HG03378 (cell line): ENCODE measurements around the gene SART1.
"Not testable (repeated sequence)": the region's sequence is repeated elsewhere in the genome, so short reads cannot be mapped to it uniquely, and the experiment has no call there.

ENCODE experiments used
- ATAC-seq: cut with Tn5 transposase; IDR thresholded peaks from one replicate; pipeline ENCODE4 v1.9.1; 2021; ENCODE audit warnings: mild to moderate bottlenecking, moderate library complexity; ENCODE audit not compliant: unreplicated experiment

The SART1 gene

GRCh38 chr11:65988791-65989592 lies 27.5 kb downstream of the SART1 start:
- peak; percentile 92 for ATAC-seq

DNA sequence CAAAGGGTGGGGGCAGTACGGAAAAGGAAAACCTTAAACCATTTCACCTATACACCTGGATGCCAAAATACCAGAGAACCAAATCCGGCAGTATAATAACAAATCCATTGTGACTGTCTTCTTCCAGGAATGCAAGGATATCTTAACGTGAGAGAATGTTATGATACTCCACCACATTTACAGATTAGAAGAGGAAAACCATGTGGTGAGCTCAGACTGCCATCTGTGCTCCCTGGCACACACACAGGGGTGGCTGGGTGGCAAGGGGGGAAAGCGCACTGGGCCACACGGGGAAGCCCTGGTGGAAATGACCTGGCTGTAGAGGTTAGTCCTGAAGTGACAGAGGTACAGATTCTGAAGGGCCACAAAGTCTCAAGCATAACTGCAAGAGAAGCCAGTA lies 30.5 kb downstream of the SART1 start:
- no peak for ATAC-seq

DNA sequence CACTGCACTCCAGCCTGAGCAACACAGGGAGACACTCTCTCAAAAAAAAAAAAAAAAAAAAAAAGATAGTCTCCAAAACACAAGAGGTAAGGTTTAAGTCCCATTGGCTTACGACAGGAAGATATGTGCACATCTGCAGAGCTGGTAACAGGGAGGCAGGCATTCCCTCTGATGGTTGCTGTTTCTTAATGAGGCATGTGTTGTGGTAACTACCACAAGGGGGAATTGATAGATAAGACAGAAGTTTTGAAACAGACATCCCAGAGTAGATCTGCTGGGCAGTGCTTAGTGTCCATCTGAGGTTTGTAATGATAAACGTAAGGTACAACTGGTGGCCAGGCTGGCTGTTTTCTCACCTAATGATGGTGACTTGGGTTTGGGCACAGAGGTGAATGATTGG lies 35.8 kb downstream of the SART1 start:
- ATAC-seq, result no peak

DNA sequence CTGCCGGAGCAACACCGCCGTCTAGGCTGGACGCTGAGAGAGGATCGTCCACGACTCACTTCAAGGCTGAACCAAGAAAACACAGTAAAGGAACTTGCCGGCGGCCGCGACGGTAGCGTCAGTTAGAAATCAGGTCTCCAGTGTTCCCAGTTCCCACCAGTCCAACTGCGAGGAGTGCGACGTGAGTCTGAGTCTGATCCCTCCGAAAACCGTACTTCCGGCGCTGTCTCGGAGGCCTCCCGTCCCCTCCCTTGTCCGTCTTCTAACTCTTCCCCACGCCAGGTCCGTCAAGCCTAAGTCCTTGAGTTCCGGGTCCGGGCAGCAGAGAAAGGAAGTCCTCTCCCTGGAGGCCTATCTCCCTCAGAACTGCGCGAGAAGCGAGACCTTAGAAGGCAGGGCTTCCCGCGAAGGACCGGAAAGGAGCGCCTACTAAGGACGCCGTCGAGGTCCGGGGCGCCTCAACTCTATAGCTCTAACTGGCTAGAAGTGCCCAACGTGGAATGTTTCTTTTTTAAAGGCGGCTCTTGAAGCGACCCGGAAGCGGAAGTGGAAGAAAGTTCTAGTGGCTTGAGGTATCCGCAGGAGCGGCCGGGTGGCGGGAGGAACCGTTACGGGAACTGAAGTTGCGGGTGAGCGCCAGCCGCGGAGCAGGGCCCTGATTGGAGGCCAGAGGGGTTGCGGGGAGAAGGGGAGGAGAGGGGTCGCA lies 40.6 kb downstream of the SART1 start, which contains the start of the genes BANF1 and EIF1AD:
BANF1 (plus strand) TSS at position 562 of the 706 bp plus-strand sequence. CDS start 748 bp downstream, outside the sequence.
EIF1AD (minus strand) TSS at position 216 of the 706 bp plus-strand sequence. CDS start 1,768 bp downstream, outside the sequence.
- ATAC-seq, result peak; percentile 71

DNA sequence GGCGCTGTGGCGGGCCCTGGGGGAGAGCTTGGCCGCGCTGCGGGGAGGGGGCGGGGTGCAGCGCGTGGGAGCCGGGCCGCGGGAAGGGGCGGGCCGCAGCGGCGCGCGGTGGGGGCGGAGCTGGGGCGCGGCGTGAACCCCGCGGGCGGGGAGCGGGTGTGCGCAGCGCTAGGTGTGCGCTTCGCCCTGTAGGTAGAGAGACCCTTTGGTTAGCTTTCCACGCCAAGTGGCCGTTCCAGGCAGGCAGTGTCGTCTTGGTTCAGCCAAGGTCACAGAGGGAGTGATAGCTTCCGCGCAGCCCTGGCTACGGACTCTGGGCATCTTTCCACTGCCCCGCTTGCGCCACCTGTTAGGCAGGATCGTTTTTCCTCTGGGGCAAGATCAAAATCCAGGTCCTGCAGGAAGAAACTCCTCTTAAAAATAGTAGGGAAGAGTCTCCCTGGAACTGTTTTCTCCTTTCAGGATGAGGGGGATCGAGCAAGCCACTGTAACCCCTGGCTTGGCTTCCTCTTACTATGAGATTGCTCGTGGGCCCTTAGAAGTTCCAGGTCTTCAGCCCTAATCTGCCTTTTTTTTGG lies 41.2 kb downstream of the SART1 start:
- peak; percentile 27 for ATAC-seq

DNA sequence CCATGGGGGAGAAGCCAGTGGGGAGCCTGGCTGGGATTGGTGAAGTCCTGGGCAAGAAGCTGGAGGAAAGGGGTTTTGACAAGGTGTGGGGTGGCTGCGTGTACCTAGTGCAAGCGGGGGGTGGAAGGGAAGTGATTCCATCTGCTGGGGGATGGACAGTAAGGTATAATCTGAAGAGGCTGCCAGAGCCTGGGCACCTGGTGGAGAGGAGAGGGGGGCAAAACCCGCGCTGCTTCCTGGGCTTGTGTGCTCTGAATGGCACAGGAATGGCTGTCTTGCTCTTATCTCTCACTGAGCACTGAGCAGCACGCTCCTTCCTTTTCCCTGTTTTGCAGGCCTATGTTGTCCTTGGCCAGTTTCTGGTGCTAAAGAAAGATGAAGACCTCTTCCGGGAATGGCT lies 41.8 kb downstream of the SART1 start:
- no peak for ATAC-seq

DNA sequence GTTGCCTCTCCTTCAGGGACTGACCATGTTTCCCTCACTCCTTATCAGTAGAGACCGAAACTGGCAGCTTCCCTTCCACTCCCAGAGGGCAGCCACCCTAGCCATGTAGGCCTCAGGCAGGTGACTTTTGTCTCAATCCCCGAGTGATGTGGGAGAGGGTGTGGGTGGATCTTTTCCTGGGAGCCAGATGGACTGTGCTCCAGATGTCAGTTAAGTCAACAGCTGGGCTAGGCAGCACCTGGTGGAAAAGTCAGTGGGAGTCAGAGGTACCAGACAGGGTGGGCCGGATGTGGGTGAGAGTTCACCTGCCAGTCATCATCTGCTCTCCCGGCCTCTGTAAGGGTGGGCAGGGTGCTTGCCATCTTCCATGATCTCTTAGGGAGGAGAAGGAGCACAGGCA lies 42.7 kb downstream of the SART1 start:
- no peak for ATAC-seq

DNA sequence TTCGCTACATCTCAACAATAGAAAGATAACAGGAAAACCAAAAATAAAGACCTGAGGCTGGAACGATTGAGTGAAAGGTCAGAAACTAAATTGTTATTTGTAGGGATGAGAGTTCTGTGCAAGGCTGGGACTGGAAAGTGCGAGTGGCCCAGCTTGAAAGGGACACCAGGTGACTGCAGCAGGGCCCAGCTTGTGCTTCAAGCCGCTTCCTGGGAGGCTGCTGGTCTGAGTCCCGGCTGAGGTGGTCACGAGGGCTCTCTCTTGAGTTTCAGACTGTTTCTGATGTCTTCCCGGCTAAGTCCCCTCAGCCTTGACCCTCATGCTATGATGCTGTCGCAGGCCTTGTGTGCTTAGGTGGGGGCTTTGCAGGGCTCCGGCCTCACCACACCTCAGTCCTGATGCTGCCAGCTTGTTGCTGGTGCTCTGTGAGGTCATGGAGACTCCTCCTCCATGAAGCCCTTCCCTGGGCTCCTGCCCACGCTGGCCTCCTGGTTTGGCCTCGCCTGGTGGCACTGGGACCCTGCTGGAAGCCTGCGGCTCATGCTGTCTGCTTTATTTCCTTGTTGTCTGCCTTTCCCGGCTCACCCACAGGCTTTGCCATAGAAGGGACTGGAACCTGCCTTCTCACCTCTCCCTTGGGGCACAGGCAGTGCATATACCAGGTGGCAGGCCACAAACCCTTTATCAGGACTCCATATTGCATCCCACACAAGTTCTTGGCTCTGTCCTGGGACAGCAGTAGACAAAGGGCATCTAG lies 44.8 kb downstream of the SART1 start:
- ATAC-seq, result no peak

- no peak for ATAC-seq
Observed at GRCh38 chr11:66006891-66007176, 45.3 kb downstream of the SART1 start.

DNA sequence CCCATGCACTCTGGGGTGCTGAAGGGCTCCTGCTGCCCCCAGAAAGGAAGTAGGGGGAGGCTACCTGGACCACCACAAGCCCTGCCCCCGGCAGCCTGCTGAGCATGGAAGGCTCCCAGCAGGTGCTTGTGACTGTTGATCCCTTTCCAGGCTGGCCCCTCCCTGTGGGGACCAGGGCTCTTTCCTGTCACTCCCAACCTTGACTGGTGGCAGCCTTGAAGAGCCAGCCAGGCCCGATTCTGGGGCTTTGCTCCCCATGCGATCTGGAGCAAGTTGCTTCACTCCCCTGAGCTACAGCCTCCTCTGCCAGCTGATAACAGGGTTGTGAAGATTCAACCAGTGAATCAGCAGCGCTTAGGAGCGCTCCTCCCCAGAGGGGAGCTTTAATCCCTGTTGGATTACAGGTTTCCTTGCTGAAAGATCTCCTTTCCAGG lies 45.7 kb downstream of the SART1 start:
- ATAC-seq, result no peak

DNA sequence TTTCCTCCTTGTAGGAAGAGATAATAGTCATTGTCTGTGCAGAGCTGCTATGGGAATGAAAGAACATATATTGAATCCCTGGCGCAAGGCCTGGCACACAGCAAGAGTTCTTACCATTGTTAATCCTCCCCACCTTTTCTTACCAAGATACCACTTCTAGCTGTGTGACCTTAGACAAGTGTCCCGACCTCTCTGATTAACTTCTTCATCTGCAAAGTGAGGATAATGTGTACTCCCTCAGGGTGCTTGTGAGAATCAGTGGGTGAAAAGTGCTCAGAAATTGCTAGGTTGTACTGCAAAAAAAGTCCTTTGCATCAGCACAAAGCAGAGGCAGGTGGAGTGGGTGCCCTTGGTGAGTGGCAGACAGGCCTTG lies 46.5 kb downstream of the SART1 start:
- no peak for ATAC-seq

DNA sequence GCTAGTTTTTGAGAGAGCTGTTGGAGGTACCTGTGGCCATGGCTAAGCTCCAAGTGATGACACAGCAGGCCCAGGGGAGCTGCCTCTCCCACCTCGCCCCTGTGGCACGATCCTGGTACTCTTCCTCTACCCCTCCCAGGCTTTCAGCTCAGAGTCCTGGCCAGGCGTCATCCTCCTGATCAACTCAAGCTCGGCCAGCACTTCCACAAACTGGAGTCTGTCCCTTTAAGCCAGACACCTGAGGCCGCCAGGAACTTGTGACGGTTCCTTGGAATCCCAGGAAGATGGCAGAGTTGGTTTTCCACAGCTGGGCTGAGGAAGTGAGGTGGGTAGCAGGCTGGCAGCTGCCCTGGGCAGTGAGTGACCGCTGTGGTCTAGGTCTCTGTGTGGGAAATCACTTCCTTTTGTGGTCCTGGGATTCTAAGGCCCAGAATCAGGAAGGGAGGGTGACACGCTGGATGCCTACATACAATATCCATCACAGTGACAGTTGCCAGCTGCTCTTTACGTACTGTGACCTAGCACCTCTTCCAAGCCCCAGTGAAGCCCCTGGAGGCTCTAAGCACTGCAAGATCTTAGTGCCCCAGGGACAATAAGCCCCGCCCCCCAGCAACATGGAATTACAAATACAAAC lies 47.1 kb downstream of the SART1 start:
- no peak for ATAC-seq

DNA sequence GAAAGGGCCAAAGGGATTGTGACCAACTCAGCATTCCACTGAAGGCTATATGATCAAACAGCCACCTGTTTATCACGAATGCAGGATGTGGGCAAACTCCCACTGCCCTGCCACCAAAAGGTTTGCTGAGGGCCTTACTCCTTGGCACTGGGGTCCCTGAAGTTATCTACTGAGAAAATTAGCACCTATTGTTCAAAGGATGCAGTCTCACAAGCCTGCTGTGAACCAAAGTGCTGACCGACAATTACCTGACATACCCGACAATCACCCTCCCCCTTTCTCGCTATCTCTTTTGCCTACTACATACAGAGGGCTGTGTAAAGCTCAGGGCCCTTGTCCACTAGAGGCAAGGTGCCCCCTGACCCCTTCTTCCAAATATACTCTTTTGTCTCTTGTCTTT lies 48.5 kb downstream of the SART1 start:
- not testable (repeated sequence) for ATAC-seq

DNA sequence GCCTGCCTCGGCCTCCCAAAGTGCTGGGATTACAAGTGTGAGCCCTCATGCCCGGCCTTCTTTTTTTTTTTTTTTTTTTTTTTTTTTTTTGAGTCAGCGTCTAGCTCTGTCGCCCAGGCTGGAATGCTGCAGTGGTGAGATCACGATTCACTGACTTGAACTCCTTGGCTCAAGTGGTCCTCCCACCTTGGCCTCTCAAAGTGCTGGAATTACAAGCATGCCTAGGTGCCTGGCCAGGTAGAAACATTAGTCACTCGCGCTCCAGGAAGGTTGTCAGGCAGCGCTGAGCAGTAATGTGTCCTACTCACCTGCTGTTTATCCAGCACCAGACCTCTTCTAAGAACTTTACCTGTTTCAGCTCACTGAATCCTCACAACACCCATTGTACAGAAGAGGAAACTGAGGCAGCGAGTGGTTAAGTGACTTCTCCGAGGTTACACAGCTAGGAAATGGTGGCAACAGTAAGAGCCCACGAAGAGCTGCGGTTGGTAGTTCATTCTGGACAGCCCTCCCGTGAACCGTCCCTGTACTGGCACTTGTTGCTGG lies 49.8 kb downstream of the SART1 start:
- ATAC-seq, result no peak

GRCh38 chr11:66011785-66012303 lies 50.3 kb downstream of the SART1 start, which contains the start of gene CST6:
Gene CST6, plus strand, starts transcription at chr11:66012008. Its CDS starts 37 bp downstream, at chr11:66012045.
- ATAC-seq, result no peak

- no peak for ATAC-seq
Observed at GRCh38 chr11:66012371-66012945, 50.9 kb downstream of the SART1 start.

DNA sequence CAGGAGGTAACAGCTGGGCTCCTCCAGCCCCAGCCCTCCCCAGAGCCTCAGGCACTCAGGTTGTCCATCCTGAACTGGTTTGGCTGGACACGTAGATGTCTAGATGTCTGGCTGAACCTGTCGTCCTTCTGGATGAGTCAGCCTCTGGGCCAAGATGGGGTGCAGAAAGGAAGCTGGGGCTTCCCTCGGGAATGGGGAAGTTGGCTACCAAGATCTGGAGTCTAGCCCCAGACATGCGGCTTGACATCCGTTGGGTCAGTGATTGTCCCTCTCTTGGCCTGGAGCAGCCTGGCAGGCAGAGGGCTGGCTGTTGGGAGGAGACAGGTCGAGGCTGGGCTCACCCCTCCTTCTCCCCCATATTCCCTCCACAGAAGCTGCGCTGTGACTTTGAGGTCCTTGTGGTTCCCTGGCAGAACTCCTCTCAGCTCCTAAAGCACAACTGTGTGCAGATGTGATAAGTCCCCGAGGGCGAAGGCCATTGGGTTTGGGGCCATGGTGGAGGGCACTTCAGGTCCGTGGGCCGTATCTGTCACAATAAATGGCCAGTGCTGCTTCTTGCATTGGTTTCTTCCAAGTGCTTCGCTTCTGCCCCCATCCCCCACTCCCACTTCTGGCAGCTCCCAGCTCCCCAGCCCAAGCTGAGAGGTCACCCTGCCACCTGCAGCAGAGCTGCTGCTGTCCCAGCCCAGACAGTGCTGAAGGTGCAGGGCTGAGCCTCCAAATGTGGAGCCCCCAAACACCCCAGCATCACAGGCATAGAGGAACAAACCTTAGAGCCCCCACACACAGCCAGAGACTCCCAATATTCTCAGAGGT lies 51.6 kb downstream of the SART1 start:
- no peak for ATAC-seq

DNA sequence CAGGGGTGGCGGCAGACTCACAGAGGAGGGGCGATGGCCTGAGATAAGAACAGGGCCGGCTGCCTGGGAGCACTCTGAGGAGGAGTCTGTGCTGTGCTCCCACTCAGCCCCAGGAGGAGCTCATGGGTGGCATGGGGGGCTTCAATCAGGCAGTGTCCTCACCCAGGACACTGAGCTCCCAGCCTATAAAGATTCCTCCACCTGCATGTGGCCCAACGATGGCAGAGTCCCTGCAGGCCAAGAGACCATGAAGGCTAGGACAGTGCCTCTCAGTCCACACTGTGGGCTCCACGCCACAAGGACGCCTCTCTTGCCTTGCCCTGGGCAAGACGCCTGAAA lies 52.2 kb downstream of the SART1 start:
- no peak for ATAC-seq

DNA sequence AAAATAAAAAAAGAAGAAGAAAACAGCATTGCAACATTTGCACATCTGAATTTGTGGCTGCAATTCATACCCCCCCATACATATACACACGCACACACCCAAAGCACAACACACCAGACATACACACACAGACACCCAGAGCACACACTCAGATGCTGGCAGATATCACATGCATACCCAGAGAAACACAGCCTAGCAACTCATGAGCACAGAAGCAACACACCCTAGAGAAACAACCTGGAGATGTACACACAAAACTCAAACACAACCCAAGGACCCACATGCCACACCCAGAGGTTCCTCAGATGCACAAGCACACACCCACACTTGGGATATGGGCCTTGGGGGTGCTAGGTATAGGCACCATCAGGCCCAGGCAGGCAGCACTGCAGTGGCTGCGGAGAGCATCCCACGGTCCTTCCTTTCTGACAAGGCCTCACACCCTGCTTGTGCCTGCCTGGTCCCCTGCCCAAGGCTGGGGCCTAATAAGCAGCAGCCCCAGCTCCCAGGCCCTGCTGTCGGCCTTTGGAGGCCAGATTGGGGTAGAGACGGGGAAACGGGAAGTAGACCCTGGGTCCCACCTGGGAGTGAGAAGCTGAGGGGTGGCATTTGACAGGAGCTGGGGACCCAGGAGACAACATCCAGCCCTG lies 53.4 kb downstream of the SART1 start:
- no peak for ATAC-seq
